SK-N-SH (cell line): ENCODE results near the gene FRMD4B.

ENCODE experiments used
- EP300 ChIP-seq, 2 experiments: IDR thresholded peaks; 2 replicates each; pipeline versions ENCODE4 v1.4.0 to v1.6.1; 2012; ENCODE audit warnings: borderline replicate concordance in 1 of 2, low read depth in 1 of 2, low read length in 1 of 2
- EZH2phosphoT487 ChIP-seq: fragments of 200-600 bp; sonication (generic); IDR thresholded peaks from 2 replicates; pipeline ENCODE4 v1.6.1; 2017; ENCODE audit warnings: low read depth, mixed run types, mild to moderate bottlenecking, antibody characterized with exemption, moderate library complexity, borderline replicate concordance
- GABPA ChIP-seq: IDR thresholded peaks from 2 replicates; pipeline ENCODE4 v1.4.0; 2012; ENCODE audit warnings: low read depth, mild to moderate bottlenecking
- JUND ChIP-seq: IDR thresholded peaks from 2 replicates; pipeline ENCODE4 v1.4.0; 2012
- RCOR1 ChIP-seq: fragments of 150-350 bp; IDR thresholded peaks from 2 replicates; pipeline ENCODE4 v1.6.1; 2017; ENCODE audit warnings: antibody characterized with exemption, low read length
- REST ChIP-seq: IDR thresholded peaks from 2 replicates; pipeline ENCODE4 v1.6.1; 2012; ENCODE audit warnings: mild to moderate bottlenecking, low read depth, low read length, moderate library complexity
- TF ChIP-seq, protein P1 (sequence below): fragments of 200-600 bp; sonication (generic); IDR thresholded peaks from 2 replicates; pipeline ENCODE4 v1.6.1; 2017; ENCODE audit warnings: antibody characterized with exemption, mild to moderate bottlenecking, moderate library complexity

DNA sequence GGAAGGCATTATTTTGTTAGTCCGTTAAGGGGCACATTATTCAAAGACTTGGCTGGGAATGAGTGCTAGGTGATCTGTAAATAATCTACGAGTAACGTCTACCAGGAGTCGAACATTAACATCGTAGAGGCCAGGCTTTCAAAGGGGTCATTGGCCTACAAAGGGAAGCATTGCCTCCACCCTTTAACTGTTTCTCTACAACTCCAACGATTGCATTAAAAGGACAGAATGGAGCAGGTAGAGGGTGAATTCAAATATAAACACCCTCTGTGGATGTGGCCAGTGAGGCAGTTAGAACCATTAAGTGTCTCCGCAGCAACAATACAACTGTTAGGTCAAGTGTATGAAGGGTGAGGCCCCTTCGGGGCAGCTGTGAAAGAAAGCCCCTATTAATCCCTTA lies 137.5 kb downstream of the FRMD4B start:
- TF ChIP-seq, protein P1, sequence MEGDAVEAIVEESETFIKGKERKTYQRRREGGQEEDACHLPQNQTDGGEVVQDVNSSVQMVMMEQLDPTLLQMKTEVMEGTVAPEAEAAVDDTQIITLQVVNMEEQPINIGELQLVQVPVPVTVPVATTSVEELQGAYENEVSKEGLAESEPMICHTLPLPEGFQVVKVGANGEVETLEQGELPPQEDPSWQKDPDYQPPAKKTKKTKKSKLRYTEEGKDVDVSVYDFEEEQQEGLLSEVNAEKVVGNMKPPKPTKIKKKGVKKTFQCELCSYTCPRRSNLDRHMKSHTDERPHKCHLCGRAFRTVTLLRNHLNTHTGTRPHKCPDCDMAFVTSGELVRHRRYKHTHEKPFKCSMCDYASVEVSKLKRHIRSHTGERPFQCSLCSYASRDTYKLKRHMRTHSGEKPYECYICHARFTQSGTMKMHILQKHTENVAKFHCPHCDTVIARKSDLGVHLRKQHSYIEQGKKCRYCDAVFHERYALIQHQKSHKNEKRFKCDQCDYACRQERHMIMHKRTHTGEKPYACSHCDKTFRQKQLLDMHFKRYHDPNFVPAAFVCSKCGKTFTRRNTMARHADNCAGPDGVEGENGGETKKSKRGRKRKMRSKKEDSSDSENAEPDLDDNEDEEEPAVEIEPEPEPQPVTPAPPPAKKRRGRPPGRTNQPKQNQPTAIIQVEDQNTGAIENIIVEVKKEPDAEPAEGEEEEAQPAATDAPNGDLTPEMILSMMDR: no peak
- no peak for TF ChIP-seq JUND
- TF ChIP-seq EP300 (IDR thresholded peaks at IDR 0.05; ENCODE audit: borderline replicate concordance in 1 of 2, low read depth in 1 of 2, low read length in 1 of 2): no peak
- no peak for TF ChIP-seq RCOR1
- TF ChIP-seq REST: no peak
- no peak for TF ChIP-seq GABPA
- TF ChIP-seq EZH2phosphoT487: no peak
